HG03039 (cell line): ENCODE measurements around the gene TSHZ3.

ENCODE experiments used
- ATAC-seq: cut with Tn5 transposase; IDR thresholded peaks from one replicate; pipeline ENCODE4 v1.9.1; 2021; ENCODE audit warnings: mild to moderate bottlenecking, moderate library complexity; ENCODE audit not compliant: unreplicated experiment

Gene TSHZ3

GRCh38 chr19:31253526-31254179 is 95.6 kb downstream of the TSHZ3 start:
- no peak for ATAC-seq

GRCh38 chr19:31252441-31252840 is 96.8 kb downstream of the TSHZ3 start:
- no peak for ATAC-seq

- no peak for ATAC-seq
Measured at GRCh38 chr19:31249217-31249616, 100.0 kb downstream of the TSHZ3 start.

- no peak for ATAC-seq
Measured at GRCh38 chr19:31235806-31236205, 113.4 kb downstream of the TSHZ3 start.

- ATAC-seq, result no peak
Measured at GRCh38 chr19:31233295-31233800, 115.9 kb downstream of the TSHZ3 start.

- ATAC-seq, result no peak
Measured at GRCh38 chr19:31232871-31233270, 116.4 kb downstream of the TSHZ3 start.

- no peak for ATAC-seq
Measured at GRCh38 chr19:31232180-31232579, 117.1 kb downstream of the TSHZ3 start.

GRCh38 chr19:31231237-31231636 is 118.0 kb downstream of the TSHZ3 start:
- no peak for ATAC-seq

GRCh38 chr19:31226151-31226935 is 122.9 kb downstream of the TSHZ3 start:
- ATAC-seq, result no peak
